ENCODE results near the gene PLOD3.
"Not testable (repeated sequence)": the region's sequence is repeated elsewhere in the genome, so short reads cannot be mapped to it uniquely, and the experiment has no call there.

Gene PLOD3

DNA sequence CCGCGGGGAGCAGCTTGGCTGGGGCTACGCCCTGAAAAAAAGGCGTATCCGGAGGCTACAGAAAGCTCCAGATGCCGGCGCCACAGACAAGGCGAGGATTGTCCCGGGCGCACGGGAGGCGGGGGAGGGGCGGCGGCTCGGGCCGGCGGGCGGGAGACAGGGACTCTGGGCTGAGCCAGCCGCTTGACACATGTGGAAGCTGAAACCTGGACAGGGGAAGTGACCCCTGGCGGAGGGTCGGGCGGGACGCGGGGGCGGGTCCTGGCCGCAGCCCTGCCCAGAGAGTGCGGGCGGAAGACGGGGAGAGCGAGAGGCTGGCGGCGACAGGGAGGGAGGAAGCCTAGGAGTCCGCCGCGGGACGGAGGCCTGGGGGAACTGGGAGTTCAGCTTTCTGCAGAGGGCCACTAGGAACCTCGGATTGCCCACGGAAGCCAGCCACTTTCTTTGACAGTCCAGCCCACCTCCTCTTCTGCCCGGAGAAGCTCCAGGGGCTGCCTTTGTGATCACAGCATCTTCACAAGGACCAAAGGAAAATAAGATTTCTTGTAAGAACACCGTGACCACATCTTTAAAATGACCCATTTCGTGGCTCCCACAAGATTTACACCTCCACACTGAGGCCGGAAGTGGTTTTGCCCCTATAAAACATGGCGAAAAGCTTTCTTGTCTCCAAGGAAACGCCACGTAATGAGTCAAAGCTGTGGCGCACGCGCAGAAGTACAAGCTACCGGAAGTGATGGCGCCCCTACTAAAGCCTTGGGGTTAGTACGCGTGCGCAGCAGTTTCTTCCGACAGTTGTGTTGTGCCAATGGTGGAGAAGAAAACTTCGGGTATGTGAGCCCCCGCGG, at the start of gene PLOD3, which contains the start of gene ZNHIT1:
TSS of gene PLOD3 (minus strand) at position 194 of the 848 bp plus-strand sequence. CDS start 307 bp downstream, outside the sequence.
TSS of gene ZNHIT1 (plus strand) at position 778 of the 848 bp plus-strand sequence. CDS start at position 809, 31 bp downstream.
- peak; percentile 98 for DNase-seq (ENCODE audit: low read depth)

- DNase-seq (ENCODE audit: low read depth) = no peak
Observed at GRCh38 chr7:101265622-101266516, 48.5 kb upstream of the PLOD3 start.

DNA sequence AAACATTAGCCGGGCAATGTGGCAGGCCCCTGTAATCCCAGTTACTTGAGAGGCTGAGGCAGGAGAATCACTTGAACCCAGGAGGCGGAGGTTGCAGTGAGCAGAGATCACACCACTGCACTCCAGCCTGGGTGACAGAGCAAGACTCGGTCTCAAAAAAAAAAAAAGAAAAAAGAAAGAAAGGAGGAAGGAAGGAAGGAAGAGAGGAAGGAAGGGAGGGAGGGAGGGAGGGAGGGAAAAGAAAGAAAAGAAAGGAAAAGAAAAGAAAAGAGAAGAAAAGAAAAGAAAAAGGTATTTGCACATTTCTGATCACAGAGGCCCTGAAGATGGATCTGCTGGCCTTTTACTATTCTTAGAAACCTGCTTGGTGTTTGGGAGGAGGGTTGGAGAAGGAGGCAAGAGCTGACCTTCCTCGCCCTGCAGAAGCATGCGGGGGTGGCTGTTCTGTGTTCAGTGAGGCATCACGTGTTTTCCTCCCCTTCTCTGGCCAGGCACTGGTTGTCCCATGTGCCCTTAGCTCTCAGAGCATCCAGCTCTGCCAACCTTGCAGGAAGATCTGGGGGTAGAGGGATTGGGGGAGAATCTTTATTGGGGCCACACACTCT, 46.8 kb upstream of the PLOD3 start:
- DNase-seq (ENCODE audit: low read depth) = peak; percentile 30

GRCh38 chr7:101258243-101258731, 40.9 kb upstream of the PLOD3 start:
- peak; percentile 41 for DNase-seq (ENCODE audit: low read depth)

GRCh38 chr7:101255796-101256195, 38.4 kb upstream of the PLOD3 start:
- no peak for DNase-seq (ENCODE audit: low read depth)

- DNase-seq (ENCODE audit: low read depth) = not testable (repeated sequence)
Observed at GRCh38 chr7:101253199-101253598, 35.8 kb upstream of the PLOD3 start.

GRCh38 chr7:101251871-101252659, 34.7 kb upstream of the PLOD3 start:
- peak; percentile 98 for DNase-seq (ENCODE audit: low read depth)

DNA sequence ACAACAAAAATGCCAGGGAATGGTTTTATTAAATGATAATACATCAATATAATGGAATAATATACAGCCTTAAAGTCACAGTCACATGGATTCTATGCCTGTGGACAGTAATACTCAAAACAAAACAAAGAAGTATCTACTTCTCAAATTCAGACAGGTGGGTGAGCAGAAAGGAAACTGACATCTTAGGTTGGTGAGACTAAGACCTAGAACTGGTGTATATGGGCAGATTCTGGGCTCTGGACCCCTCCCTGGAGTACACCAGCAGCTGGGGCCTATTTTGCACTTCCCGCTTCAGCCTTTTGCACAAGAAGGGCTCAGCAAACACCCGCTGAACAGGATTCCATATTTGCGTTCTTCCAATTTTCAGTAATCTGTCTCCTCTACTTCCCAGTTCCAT, 32.9 kb upstream of the PLOD3 start:
- DNase-seq (ENCODE audit: low read depth) = no peak

GRCh38 chr7:101248276-101248675, 30.9 kb upstream of the PLOD3 start:
- no peak for DNase-seq (ENCODE audit: low read depth)

- no peak for DNase-seq (ENCODE audit: low read depth)
Observed at GRCh38 chr7:101245147-101245668, 27.8 kb upstream of the PLOD3 start.

- peak; percentile 91 for DNase-seq (ENCODE audit: low read depth)
Observed at GRCh38 chr7:101244375-101245146, 27.2 kb upstream of the PLOD3 start, which contains the start of gene FIS1. Gene FIS1 (minus strand): TSS chr7:101245081. CDS start chr7:101245004, 77 bp downstream.

GRCh38 chr7:101243646-101244374, 26.4 kb upstream of the PLOD3 start:
- DNase-seq (ENCODE audit: low read depth) = peak; percentile 47

DNA sequence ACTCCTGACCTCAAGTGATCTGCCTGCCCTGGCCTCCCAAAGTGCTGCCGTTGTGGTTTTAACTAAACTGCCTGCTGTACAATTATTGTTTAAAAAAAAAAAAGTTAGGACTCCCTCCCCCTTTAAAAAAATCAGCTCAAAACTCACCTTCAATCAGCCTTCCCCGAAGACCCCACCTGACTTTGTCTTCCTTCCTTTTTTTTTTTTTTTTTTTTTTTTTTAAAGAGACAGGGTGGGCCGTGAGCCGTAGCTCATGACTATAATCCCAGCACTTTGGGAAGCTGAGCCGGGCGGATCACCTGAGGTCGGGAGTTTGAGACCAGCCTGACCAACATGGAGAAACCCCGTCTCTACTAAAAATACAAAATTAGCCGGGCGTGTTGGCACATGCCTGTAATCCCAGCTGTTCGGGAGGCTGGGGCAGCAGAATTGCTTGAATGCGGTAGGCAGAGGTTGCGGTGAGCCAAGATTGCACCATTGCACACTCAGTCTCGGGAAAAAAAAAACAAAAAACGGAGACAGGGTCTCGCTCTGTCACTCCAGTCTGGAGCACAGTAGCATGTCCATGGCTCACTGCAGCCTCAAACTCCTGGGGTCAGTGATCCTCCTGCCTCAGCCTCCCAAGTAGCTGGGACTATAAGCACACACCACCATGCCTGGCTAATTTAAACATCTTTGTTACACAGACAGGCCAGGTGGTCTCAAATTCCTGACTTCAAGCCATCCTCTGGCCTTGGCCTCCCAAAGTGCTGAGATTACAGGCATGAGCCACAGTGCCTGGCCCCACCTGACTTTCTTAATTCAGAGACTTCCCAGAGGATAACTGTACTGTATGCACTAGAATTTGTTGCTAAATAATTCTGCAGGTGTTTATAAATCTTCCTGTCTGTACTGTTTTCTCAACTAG, 24.3 kb upstream of the PLOD3 start:
- no peak for DNase-seq (ENCODE audit: low read depth)

DNA sequence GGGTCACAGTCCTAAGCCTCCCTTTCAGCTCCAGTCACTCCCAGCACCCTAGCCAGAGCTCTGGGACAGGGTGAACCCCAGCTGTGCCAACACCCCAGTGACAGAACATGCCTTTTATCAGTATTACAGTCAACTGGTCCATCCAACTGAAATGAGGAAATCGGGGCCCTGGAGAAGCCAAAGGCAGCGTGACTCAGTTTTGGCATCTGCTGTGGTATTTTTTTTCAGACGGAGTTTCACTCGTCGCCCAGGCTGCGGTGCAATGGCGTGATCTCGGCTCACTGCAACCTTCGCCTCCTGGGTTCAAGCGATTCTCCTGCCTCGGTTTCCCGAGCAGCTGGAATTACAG, 23.6 kb upstream of the PLOD3 start:
- DNase-seq (ENCODE audit: low read depth) = no peak

- no peak for DNase-seq (ENCODE audit: low read depth)
Observed at GRCh38 chr7:101240226-101241014, 23.0 kb upstream of the PLOD3 start.

- DNase-seq (ENCODE audit: low read depth) = no peak
Observed at GRCh38 chr7:101239951-101240220, 22.5 kb upstream of the PLOD3 start.

GRCh38 chr7:101239191-101239950, 22.0 kb upstream of the PLOD3 start:
- no peak for DNase-seq (ENCODE audit: low read depth)

All from EH (cell line).